GM18873 (cell line): ENCODE results near the gene NAIF1.
"Not testable (repeated sequence)": the region's sequence is repeated elsewhere in the genome, so short reads cannot be mapped to it uniquely, and the experiment has no call there.

Experiments
- ATAC-seq: cut with Tn5 transposase; IDR thresholded peaks from one replicate; pipeline ENCODE4 v1.9.1; 2021; ENCODE audit warnings: mild to moderate bottlenecking, moderate library complexity, moderate number of reproducible peaks; ENCODE audit not compliant: unreplicated experiment, low FRiP score

NAIF1 gene

DNA sequence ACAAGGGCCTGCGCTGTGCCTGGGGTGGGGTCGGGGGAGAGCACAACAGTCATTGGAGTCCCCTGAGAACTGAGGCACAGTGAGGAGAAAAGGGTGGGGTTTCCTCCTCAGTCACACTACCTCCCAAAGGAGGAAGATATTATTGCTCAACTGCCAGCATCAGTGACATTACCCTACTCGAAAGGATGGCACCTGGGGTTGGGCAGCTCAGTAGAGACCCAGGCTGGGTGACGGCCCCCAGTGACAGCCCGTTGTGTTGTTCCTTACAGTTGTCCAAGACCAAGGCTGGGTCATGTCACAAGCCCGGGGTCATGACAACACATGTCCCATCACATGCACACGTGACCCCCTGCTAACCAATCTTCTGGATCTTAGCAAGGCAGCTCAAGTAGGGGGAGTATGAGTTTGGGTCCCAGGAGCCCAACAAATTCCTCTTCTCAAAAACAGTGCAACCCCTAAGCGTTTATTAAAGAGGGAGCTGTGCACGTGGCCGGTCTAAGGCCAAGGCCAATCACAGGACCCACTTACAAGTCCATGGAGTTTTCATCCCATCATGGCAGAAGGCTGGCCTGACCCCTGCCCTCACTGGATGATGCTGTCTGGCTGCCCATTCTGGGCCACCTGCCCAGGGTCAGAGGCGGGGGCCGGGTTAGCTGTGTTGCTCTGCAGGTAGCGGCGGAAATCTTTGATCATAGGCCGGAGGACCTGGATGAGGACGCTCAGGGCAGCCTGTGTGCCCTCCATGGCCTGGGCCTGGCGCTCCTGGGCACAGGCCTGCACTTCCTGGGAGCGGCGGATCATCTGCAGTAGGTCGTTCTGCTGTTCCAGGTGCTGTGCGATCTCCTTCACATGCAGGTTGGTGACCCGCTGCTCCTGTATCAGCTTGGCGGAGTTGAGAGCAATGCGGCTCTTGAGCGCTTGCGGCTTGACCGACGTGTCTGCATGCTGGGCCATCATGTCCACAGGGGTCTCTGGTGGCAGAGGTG lies 4.0 kb downstream of the NAIF1 start:
- ATAC-seq, result no peak

DNA sequence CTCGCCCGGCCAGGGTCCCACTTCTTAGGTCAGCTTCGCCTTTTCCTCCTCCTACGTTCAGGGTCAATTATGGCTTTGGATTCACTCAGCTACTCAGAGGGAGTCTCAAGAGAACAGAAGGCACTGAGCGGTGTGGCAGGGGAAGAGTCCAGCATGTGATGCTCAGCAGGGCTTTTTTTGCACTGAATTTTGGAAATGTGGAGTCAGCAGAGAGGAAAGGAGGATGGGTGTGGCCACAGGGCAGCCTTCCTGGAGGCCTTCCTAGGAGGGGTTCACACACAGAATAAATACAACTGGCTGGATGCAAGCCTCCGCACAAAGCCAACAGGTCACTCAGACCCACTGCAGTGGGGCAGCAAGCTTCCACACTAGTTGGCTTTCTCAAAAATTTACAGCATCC lies 4.8 kb downstream of the NAIF1 start:
- no peak for ATAC-seq

DNA sequence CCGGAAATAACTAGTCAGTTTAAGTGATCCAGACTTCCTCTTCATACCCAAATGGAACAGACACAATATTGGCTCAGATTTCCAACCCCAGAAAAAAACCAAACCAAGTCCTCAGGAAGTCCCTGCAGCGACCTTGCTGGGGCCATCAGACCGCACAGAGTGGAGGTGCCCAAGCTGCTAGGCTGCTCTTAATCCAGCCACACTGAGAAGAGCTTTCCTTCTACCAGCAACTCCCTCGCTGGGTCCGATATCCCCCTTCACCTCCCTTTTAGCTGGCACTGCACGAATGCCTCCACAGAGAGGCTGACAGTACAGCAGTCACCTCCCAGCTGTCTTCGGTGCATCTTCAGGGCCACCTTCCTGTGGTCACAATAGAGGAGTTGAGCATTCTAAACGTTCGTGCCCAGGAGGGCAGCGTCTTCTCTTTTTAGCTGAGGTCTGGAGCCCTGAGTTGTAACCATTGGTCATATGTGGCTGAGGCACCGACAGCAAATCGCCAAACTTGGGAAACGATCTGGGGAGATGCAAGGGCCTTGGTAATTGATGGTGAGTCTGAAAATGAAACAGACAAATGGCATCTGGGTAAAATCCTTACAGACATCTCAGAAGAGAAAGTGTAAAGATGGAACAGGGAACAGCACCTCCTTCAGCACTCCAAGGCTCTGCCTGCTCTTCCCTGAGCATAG lies 5.7 kb downstream of the NAIF1 start:
- ATAC-seq, result no peak

DNA sequence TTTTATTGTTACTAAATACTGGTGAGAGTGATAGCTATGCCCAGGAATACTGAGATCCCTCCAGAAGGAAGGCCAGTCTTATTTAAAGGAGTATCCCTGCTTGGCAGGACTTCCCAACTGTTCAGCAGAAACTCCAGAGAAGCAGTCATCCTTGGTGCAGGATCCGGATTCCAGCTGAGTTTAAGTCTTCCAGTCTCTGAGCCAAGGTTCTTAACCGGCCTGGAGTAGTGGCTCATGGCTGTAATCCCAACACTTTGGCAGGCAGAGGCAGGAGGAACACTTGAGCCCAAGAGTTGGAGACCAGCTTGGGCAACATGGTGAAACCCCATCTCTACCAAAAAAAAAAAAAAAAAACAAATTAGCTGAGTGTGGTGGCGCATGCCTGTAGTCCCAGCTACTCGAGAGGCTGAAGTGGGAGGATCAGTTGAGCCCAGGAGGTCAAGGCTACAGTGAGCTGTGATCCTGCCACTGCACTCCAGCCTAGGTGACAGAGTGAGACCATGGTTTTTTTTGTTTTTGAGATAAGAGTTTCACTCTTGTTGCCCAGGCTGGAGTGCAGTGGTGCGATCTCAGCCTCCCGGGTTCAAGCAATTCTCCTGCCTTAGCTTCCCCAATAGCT lies 7.6 kb downstream of the NAIF1 start:
- ATAC-seq, result no peak

GRCh38 chr9:128057724-128058409 lies 9.3 kb downstream of the NAIF1 start:
- no peak for ATAC-seq

- ATAC-seq, result no peak
These were observed 10.0 kb downstream of the NAIF1 start for GRCh38 chr9:128056887-128057723.

DNA sequence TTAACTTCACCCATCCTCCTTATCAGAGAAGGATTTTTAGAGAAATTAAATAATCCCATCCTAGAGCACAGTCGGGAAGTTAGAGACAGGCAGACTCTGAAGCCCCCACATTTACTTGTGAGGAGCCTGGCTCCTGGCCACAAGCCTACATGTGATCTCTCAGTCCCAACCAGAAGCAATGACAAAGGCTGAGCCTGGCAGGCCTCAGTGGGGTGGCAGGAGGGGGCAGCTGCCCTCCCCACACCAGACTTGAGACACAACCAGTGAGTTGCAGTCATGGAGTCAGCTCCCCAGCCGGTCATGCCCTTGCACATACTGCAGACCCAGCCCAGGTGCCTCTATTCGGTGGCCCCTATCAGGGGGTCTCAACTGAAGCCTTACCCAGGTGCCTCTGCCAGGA lies 11.0 kb downstream of the NAIF1 start:
- ATAC-seq, result no peak

DNA sequence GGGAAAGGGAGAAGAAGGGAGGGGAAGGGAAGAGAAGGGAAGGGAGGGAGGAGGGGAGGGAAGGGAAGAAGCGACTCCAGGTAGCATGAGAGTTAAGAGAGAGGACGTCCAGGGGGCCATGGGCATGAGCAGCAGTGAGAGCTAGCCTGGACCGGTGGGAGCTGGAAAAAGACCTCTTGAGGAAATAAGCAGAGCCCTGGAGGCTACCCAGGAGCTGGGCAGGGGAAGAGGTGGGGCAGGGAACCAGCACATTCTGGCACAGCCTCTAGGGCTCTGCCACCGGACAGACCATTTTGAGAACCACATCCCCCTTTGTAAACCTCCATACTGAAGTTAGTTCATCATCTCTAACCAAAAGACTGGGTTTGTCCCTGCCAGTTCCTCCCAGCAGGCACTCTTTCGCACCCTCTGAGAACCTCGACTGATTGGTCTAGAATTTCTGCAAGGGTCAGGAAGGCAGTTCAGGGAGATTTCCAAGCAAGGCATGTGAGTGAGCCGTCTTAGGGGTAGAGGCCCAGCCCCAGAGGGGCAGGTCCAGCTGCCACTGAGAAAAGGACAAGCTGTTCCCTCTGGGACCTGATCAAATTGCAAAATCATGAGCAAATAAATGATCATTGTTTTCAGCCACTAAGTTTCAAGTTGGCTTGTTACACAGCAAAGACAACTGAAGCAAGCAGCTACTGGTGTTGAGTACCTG lies 11.6 kb downstream of the NAIF1 start:
- no peak for ATAC-seq

DNA sequence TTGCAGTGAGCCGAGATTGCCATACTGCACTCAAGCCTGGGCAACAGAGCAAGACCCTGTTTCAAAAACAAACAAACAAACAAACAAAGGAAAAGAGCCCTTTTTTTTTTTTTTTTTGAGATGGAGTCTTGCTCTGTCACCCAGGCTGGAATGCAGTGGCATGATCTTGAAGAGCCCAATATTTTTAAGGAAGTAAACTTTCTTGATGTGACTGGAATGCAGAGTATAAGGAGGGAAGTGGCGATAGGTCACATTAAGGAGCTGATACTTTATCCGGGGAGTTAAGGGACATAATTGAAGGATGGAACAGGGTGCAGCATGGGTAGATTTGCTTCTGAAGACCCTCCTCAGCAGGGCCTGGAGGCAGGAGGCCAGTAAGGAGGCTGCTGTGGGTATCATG lies 13.0 kb downstream of the NAIF1 start:
- ATAC-seq, result no peak

- no peak for ATAC-seq
These were observed 13.6 kb downstream of the NAIF1 start for GRCh38 chr9:128053560-128053959.

GRCh38 chr9:128051932-128052709 lies 15.0 kb downstream of the NAIF1 start:
- ATAC-seq, result no peak

GRCh38 chr9:128049843-128050242 lies 17.3 kb downstream of the NAIF1 start:
- no peak for ATAC-seq

DNA sequence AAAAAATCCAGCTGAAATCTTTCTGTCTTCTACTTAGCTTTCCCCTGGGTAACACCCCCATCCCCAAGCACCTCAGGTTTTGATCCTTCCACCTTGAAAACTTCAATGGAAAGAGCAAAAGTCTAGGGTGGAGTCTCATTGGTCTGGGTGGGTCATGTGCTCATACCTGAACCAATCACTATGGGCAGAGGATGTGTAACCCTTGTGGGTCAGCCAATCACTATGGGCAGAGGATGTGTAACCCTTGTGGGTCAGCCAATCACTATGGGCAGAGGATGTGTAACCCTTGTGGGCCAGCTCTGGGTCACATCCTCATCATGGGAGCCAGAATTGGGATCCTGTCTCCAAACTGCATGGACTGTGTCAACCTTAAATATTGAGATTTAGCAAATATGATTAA lies 18.5 kb downstream of the NAIF1 start:
- no peak for ATAC-seq

DNA sequence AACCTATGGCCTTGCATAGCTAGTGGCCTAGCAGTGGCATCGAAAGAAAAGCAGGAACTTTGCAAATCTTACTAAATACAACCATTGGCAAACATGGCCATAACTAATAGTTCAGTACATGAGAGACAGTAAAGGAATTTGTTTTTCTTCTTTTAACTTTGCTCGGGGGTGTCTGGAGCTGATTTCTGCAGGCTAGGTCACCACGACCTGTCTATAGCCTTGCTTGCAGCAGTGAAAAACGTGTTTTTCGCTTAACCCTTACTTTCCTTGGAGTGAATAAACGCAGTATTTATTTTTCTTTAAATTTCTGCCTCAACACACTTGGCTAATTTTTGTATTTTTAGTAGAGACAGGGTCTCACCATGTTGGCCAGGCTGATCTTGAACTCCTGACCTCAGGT lies 19.9 kb downstream of the NAIF1 start:
- no peak for ATAC-seq

DNA sequence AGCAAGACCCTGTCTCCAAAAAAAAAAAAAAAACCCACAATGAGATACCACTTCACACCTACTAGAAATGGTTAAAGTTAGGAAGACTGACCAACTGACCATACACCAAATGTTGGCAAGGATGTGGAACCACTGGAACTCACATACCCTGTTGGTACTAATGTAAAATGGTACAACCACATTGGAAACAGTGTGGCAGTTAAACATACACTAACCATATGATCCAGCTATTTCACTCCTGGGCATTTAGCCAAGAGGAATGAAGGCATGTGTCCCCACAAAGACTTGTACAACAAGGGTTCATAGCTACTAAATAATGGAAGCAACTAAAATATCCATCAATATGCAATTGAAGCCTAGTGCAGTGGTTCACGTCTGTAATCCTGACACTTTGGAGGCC lies 21.3 kb downstream of the NAIF1 start:
- no peak for ATAC-seq

GRCh38 chr9:128045409-128045808 lies 21.7 kb downstream of the NAIF1 start:
- ATAC-seq, result not testable (repeated sequence)

- ATAC-seq, result no peak
These were observed 23.7 kb downstream of the NAIF1 start for GRCh38 chr9:128043467-128043868.

- ATAC-seq, result no peak
These were observed 25.1 kb downstream of the NAIF1 start for GRCh38 chr9:128042043-128042442.
